Mesenchymal stem cell (in vitro differentiated cells and primary cell): Measurements from ENCODE around the gene CXCL3.
A peak's percentile ranks its signal among the peaks of the same experiment; 100 is the strongest.

Experiments used
- DNase-seq: peaks from one replicate; pipeline ENCODE4 v3.0.0-alpha.2; 2013
- H2AFZ ChIP-seq: one replicate; pipeline ENCODE4 v1.6.1; 2013; ENCODE audit warnings: low read depth, mild to moderate bottlenecking, control low read depth, inconsistent platforms, low read length, moderate library complexity
- H2AK5ac ChIP-seq: 2 replicates; pipeline ENCODE4 v1.6.1; 2013; ENCODE audit warnings: low read length, moderate library complexity, mild to moderate bottlenecking, inconsistent platforms; ENCODE audit not compliant: severe bottlenecking
- H2BK120ac ChIP-seq: one replicate; pipeline ENCODE4 v1.6.1; 2013; ENCODE audit warnings: low read depth, mild to moderate bottlenecking, inconsistent platforms, low read length, moderate library complexity
- H2BK12ac ChIP-seq, 2 experiments: one replicate each; pipeline ENCODE4 v1.6.1; 2013; ENCODE audit warnings: inconsistent platforms in 2 of 2, low read length in 2 of 2, mild to moderate bottlenecking in 2 of 2, moderate library complexity in 2 of 2, control low read depth in 1 of 2
- H2BK15ac ChIP-seq: one replicate; pipeline ENCODE4 v1.6.1; 2013; ENCODE audit warnings: mild to moderate bottlenecking, low read depth, inconsistent platforms; ENCODE audit not compliant: poor library complexity, severe bottlenecking
- H2BK5ac ChIP-seq: 2 replicates; pipeline ENCODE4 v1.6.1; 2013; ENCODE audit warnings: low read depth, mild to moderate bottlenecking, low read length, control low read depth, inconsistent platforms; ENCODE audit not compliant: poor library complexity, severe bottlenecking
- H3K14ac ChIP-seq, 2 experiments: one replicate each; pipeline ENCODE4 v1.6.1; 2013; ENCODE audit warnings: inconsistent platforms in 2 of 2, low read length in 2 of 2, control low read depth in 1 of 2, mild to moderate bottlenecking in 1 of 2, moderate library complexity in 1 of 2
- H3K18ac ChIP-seq, 2 experiments: one replicate each; pipeline ENCODE4 v1.6.1; 2013; ENCODE audit warnings: inconsistent platforms in 2 of 2, low read length in 2 of 2, control low read depth in 1 of 2, low read depth in 1 of 2, mild to moderate bottlenecking in 1 of 2
- H3K23ac ChIP-seq, 2 experiments: one replicate each; pipeline ENCODE4 v1.6.1; 2013; ENCODE audit warnings: inconsistent platforms in 2 of 2, low read length in 2 of 2, mild to moderate bottlenecking in 2 of 2, moderate library complexity in 2 of 2, control low read depth in 1 of 2
- H3K27ac ChIP-seq: 2 replicates; pipeline ENCODE4 v1.5.1; 2013; ENCODE audit warnings: mild to moderate bottlenecking, moderate library complexity, low read length, control low read depth, inconsistent platforms; ENCODE audit not compliant: poor library complexity, severe bottlenecking
- H3K27me3 ChIP-seq, 2 experiments: 2 replicates each; pipeline versions ENCODE4 v1.6.1 to v1.7.0; 2013; ENCODE audit warnings: low read length in 2 of 2, mild to moderate bottlenecking in 2 of 2, moderate library complexity in 2 of 2, control low read depth in 1 of 2, inconsistent platforms in 1 of 2; ENCODE audit not compliant: control insufficient read depth in 1 of 2, insufficient read depth in 1 of 2
- H3K36me3 ChIP-seq, 2 experiments: 2 replicates each; pipeline versions ENCODE4 v1.6.1 to v1.7.0; 2013; ENCODE audit warnings: low read length in 2 of 2, control low read depth in 1 of 2, inconsistent platforms in 1 of 2, low read depth in 1 of 2, mild to moderate bottlenecking in 1 of 2; ENCODE audit not compliant: insufficient read depth in 2 of 2, control insufficient read depth in 1 of 2
- H3K4ac ChIP-seq, 2 experiments: one replicate each; pipeline ENCODE4 v1.6.1; 2013; ENCODE audit warnings: inconsistent platforms in 2 of 2, low read length in 2 of 2, mild to moderate bottlenecking in 2 of 2, moderate library complexity in 2 of 2, control low read depth in 1 of 2, low read depth in 1 of 2
- H3K4me1 ChIP-seq: 2 replicates; pipeline ENCODE4 v1.6.1; 2013; ENCODE audit warnings: low read depth, low read length, control low read depth; ENCODE audit not compliant: control insufficient read depth, insufficient read depth
- H3K4me2 ChIP-seq: 2 replicates; pipeline ENCODE4 v1.6.1; 2013; ENCODE audit warnings: low read length, mild to moderate bottlenecking, inconsistent platforms; ENCODE audit not compliant: poor library complexity, severe bottlenecking
- H3K4me3 ChIP-seq, 2 experiments: 2 replicates each; pipeline versions ENCODE4 v1.5.1 to v1.7.0; 2013; ENCODE audit warnings: low read length in 2 of 2, mild to moderate bottlenecking in 2 of 2, control low read depth in 1 of 2, low read depth in 1 of 2; ENCODE audit not compliant: insufficient read depth in 1 of 2
- H3K79me1 ChIP-seq: replicated peaks from 2 replicates; pipeline ENCODE4 v1.6.1; 2013; ENCODE audit warnings: mild to moderate bottlenecking, control low read depth, low read length, inconsistent platforms; ENCODE audit not compliant: poor library complexity, severe bottlenecking
- H3K9ac ChIP-seq: 2 replicates; pipeline ENCODE4 v1.7.0; 2013; ENCODE audit warnings: mild to moderate bottlenecking, low read length, moderate library complexity
- H3K9me3 ChIP-seq: 2 replicates; pipeline ENCODE4 v1.7.0; 2013; ENCODE audit warnings: mild to moderate bottlenecking, low read length; ENCODE audit not compliant: control insufficient read depth
- H4K8ac ChIP-seq: one replicate; pipeline ENCODE4 v1.6.1; 2013; ENCODE audit warnings: inconsistent platforms, mild to moderate bottlenecking, low read length, moderate library complexity
- H4K91ac ChIP-seq: one replicate; pipeline ENCODE4 v1.6.1; 2013; ENCODE audit warnings: mild to moderate bottlenecking, low read length, inconsistent platforms
- WGBS: methylation state at CpG from one replicate; pipeline ENCODE4 v1.1.7; 2013; ENCODE audit warnings: mixed read lengths; 5-methylcytosine and 5-hydroxymethylcytosine counted together

CXCL3 gene

GRCh38 chr4:73998040-73999011 is 40.2 kb downstream of the CXCL3 start, which contains the start of gene CXCL5:
Gene CXCL5, minus strand, starts transcription at chr4:73998677. Its CDS starts 96 bp downstream, at chr4:73998581.
- Histone ChIP-seq H3K79me1 (no peaks in the 10 kb centered on the region), H4K8ac (peak within 1 kb of the TSS; percentile 69), H2BK120ac (no peak within 1 kb of the TSS), H4K91ac (no peak within 1 kb of the TSS), H3K23ac (no peak within 1 kb of the TSS), H3K9me3 (no peaks in the 10 kb centered on the region), H3K9ac (peak within 1 kb of the TSS; percentile 51), H3K36me3 (no peaks in the 10 kb centered on the region), H2AFZ (peak within 1 kb of the TSS; percentile 49), H3K18ac (peak within 1 kb of the TSS; percentile 40 to 72), H2BK15ac (peak within 1 kb of the TSS; percentile 77), H2BK5ac (no peak within 1 kb of the TSS), H3K4me3 (peak within 1 kb of the TSS; percentile 49 to 82), H3K27me3 (peaks cover 0 to 8% of the 10 kb centered on the region in 2 experiments), H3K4ac (no peak within 1 kb of the TSS), H3K4me2 (peak within 1 kb of the TSS; percentile 75), H2BK12ac (peak within 1 kb of the TSS in 1 of 2 experiments; percentile 32), H3K27ac (no peak within 1 kb of the TSS), H2AK5ac (no peak within 1 kb of the TSS), H3K4me1 (peaks cover 7% of the 10 kb centered on the region), H3K14ac (peak within 1 kb of the TSS in 1 of 2 experiments; percentile 2)
- WGBS, result 5% methylated on average over 35 of the region's 46 CpGs
- DNase-seq, result peak; percentile 59

GRCh38 chr4:73992050-73992449 is 46.4 kb downstream of the CXCL3 start:
- no peak overlapping the region for H2BK120ac ChIP-seq
- no peak overlapping the region for H2BK12ac ChIP-seq
- H3K27ac ChIP-seq, result no peak overlapping the region

GRCh38 chr4:73991742-73992000 is 46.8 kb downstream of the CXCL3 start:
- H3K4me3 ChIP-seq, result no peak overlapping the region
- no peak overlapping the region for H2BK120ac ChIP-seq
- no peak overlapping the region for H2BK5ac ChIP-seq
- H3K9me3 ChIP-seq, result no peaks in the 10 kb centered on the region
- no peak overlapping the region for H3K14ac ChIP-seq
- no peak overlapping the region for H2BK15ac ChIP-seq
- no peak overlapping the region for H3K27ac ChIP-seq
- H3K4me2 ChIP-seq, result no peak overlapping the region
- H3K4ac ChIP-seq, result no peak overlapping the region
- no peak overlapping the region for H3K23ac ChIP-seq
- H3K79me1 ChIP-seq, result no peaks in the 10 kb centered on the region
- H3K9ac ChIP-seq, result no peak overlapping the region
- no peak overlapping the region for H2AK5ac ChIP-seq
- H2BK12ac ChIP-seq, result no peak overlapping the region
- no peaks in the 10 kb centered on the region for H3K4me1 ChIP-seq
- H3K36me3 ChIP-seq, result no peaks in the 10 kb centered on the region
- no peak overlapping the region for H2AFZ ChIP-seq
- H3K27me3 ChIP-seq, result no peaks in the 10 kb centered on the region
- 100% methylated on average over 1 of the region's 1 CpG for WGBS
- no peak overlapping the region for H4K91ac ChIP-seq
- DNase-seq, result no peak
- H4K8ac ChIP-seq, result no peak overlapping the region
- H3K18ac ChIP-seq, result no peak overlapping the region

More at GRCh38 chr4:73992050-73992449, 46.4 kb downstream of the CXCL3 start:
- Histone ChIP-seq H3K23ac (no peak overlapping the region), H3K4me3 (no peak overlapping the region), H3K4ac (no peak overlapping the region), H4K91ac (no peak overlapping the region), H2AFZ (no peak overlapping the region), H3K9me3 (no peaks in the 10 kb centered on the region), H3K4me2 (no peak overlapping the region), H3K4me1 (no peaks in the 10 kb centered on the region), H4K8ac (no peak overlapping the region), H2BK15ac (no peak overlapping the region), H3K79me1 (no peaks in the 10 kb centered on the region), H3K36me3 (no peaks in the 10 kb centered on the region), H2AK5ac (no peak overlapping the region), H3K14ac (no peak overlapping the region), H3K9ac (no peak overlapping the region), H2BK5ac (no peak overlapping the region), H3K27me3 (no peaks in the 10 kb centered on the region), H3K18ac (no peak overlapping the region)
- WGBS, result no CpG with 5 or more reads among the region's 1 CpG
- no peak for DNase-seq

GRCh38 chr4:73990988-73991741 is 47.3 kb downstream of the CXCL3 start:
- WGBS, result 91% methylated on average over 2 of the region's 9 CpGs
- Histone ChIP-seq H3K27ac (no peak overlapping the region), H4K91ac (no peak overlapping the region), H3K79me1 (no peaks in the 10 kb centered on the region), H3K9ac (no peak overlapping the region), H3K18ac (no peak overlapping the region), H2AK5ac (no peak overlapping the region), H3K4me3 (no peak overlapping the region), H3K23ac (no peak overlapping the region), H3K4me2 (no peak overlapping the region), H2AFZ (no peak overlapping the region), H3K36me3 (no peaks in the 10 kb centered on the region), H2BK15ac (no peak overlapping the region), H2BK12ac (no peak overlapping the region), H3K27me3 (no peaks in the 10 kb centered on the region), H3K4ac (no peak overlapping the region), H4K8ac (no peak overlapping the region), H3K9me3 (no peaks in the 10 kb centered on the region), H3K14ac (no peak overlapping the region), H2BK5ac (no peak overlapping the region), H3K4me1 (no peaks in the 10 kb centered on the region), H2BK120ac (no peak overlapping the region)
- no peak for DNase-seq
